Measurements from ENCODE around the gene NIT2. TPM values are rescaled to one million over a fixed set of nuclear protein-coding genes. Genes with fewer than 3 reads are reported as not detected.
A peak's percentile ranks its signal among the peaks of the same experiment; 100 is the strongest.

Gene NIT2
- total RNA-seq (2013; cell fraction: nucleolus; rRNA removed) = 88.4 and 90.0 TPM in 2 replicates
- total RNA-seq (2014; rRNA removed) (49.3 and 50.8 TPM in 2 replicates), total RNA-seq (2014; rRNA removed; fragmentation: Illumina TruSeq; extraction: Trizol) (45.5 and 51.3 TPM in 2 replicates), total RNA-seq (2021) (65.8 and 67.3 TPM in 2 replicates), polyA plus RNA-seq (2011; rRNA removed) (85.9 and 104 TPM in 2 replicates), polyA plus RNA-seq (2014; fragmentation: Illumina TruSeq; extraction: Trizol) (58.5 and 69.2 TPM in 2 replicates), polyA plus RNA-seq (2014; fragmentation: Nextera tagmentation; extraction: Ambion mirVana) (100 to 1,000 TPM; 188 to 215 TPM), polyA plus RNA-seq (2014; rRNA removed) (63.4 and 66.9 TPM in 2 replicates), polyA plus RNA-seq (2016; fragmentation: Nextera tagmentation; extraction: Ambion mirVana) (100 to 1,000 TPM; 158 to 160 TPM), polyA minus RNA-seq (2011; rRNA and poly(A)+ RNA removed) (19.7 and 24.7 TPM in 2 replicates), Bru-seq, nascent RNA (percentile 79 among the genes with signal in this experiment), BruChase-seq, experiment 1, labeled RNA remaining after a 6-hour chase (percentile 72 among the genes with signal in this experiment), BruChase-seq, experiment 2, labeled RNA remaining after a 2-hour chase (percentile 71 among the genes with signal in this experiment)
- 63.4 TPM for polyA plus RNA-seq (2011; ENCODE audit: low read depth)
- polyA plus RNA-seq (2011; cell fraction: cytosol; rRNA removed) = 27.6 and 32.5 TPM in 2 replicates
- 90.2 and 97.3 TPM in 2 replicates for polyA plus RNA-seq (2011; cell fraction: nucleus; rRNA removed)
- polyA plus RNA-seq (2012) = 46.8 and 49.6 TPM in 2 replicates
- polyA minus RNA-seq (2011; cell fraction: cytosol; rRNA and poly(A)+ RNA removed) = 12.4 and 14.7 TPM in 2 replicates
- polyA minus RNA-seq (2011; cell fraction: nucleus; rRNA and poly(A)+ RNA removed) = 22.8 and 34.9 TPM in 2 replicates
- long read RNA-seq, experiment 1, full-length matches to known transcripts = 32 of 37 reads
- long read RNA-seq, experiment 1, partial matches to known transcripts = 5 of 37 reads
- long read RNA-seq, experiment 1, other reads (novel, unspliced or antisense) = 0 of 37 reads
- long read RNA-seq, experiment 2, full-length matches to known transcripts = 253 of 260 reads
- long read RNA-seq, experiment 2, partial matches to known transcripts = 1 of 260 reads
- long read RNA-seq, experiment 2, other reads (novel, unspliced or antisense) = 6 of 260 reads

GRCh38 chr3:100334488-100335351 is at the start of gene NIT2:
Gene NIT2 (plus strand): TSS chr3:100334757. CDS start chr3:100334792, 35 bp downstream.
- in situ Hi-C loops (cut with MboI) = no loop called here
- H3K27me3 ChIP-seq (replicated peaks in 1 of 2; ENCODE audit: control insufficient read depth in 2 of 2, insufficient read depth in 2 of 2, low read length in 1 of 2) = no peaks in the 10 kb centered on the region
- no peaks in the 10 kb centered on the region for H3K9me3 ChIP-seq (replicated peaks; ENCODE audit: control insufficient read depth, insufficient read depth, low read length)
- peaks cover 8% of the 10 kb centered on the region for H3K4me1 ChIP-seq (ENCODE audit: control insufficient read depth, insufficient read depth, low read length)
- ChIA-PET POLR2A (interaction anchor here (0.6 to 2.2 kb wide), 5 partner anchors 20 to 266 kb away, joined by 3 to 12 read pairs (median 3); partner anchors contain the start of genes LNP1 and TOMM70), RAD21 (ENCODE audit: unreplicated experiment) (interaction anchor here (0.7 to 1.5 kb wide), 3 partner anchors 18 to 503 kb away, joined by 3 to 10 read pairs (median 5); no protein-coding TSS in a partner anchor), CTCF (interaction anchor here (0.6 to 4.5 kb wide), 11 partner anchors 11 to 527 kb away, joined by 3 to 21 read pairs (median 3); partner anchors contain the start of gene LNP1), SMC1A (ENCODE audit: uncharacterized antibody, unreplicated experiment) (interaction anchor here (0.6 to 5.1 kb wide), 13 partner anchors 11 to 1770 kb away, joined by 3 to 26 read pairs (median 3); partner anchors contain the start of genes LNP1 and TOMM70)
- peak within 1 kb of the TSS; percentile 91 for H3K4me3 ChIP-seq
- peak; percentile 96 for ATAC-seq
- peak within 1 kb of the TSS; percentile 96 for H3K4me2 ChIP-seq (ENCODE audit: control insufficient read depth, insufficient read depth)
- WGBS (ENCODE audit: insufficient coverage, insufficient replicate concordance, low lambda C conversion rate, missing lambda C conversion rate) = 3% methylated on average over 58 of the region's 77 CpGs
- H2AFZ ChIP-seq (ENCODE audit: control insufficient read depth, low read depth, low read length) = peak within 1 kb of the TSS; percentile 99
- H3K27ac ChIP-seq (ENCODE audit: control insufficient read depth, insufficient read depth) = peak within 1 kb of the TSS; percentile 80
- peaks cover 15% of the 10 kb centered on the region for H3K79me2 ChIP-seq (ENCODE audit: control insufficient read depth, insufficient read depth, low read length)
- H3K36me3 ChIP-seq (ENCODE audit: control insufficient read depth in 2 of 2, insufficient read depth in 2 of 2, low read length in 1 of 2) = peaks cover 0 to 5% of the 10 kb centered on the region in 2 experiments; a peak in 1 of 4 replicates
- peak; percentile 31 for FAIRE-seq
- H3K9ac ChIP-seq (ENCODE audit: control insufficient read depth, insufficient read depth, low read length) = peak within 1 kb of the TSS; percentile 88
- H4K20me1 ChIP-seq (ENCODE audit: control insufficient read depth, insufficient read depth) = no peaks in the 10 kb centered on the region
- intact Hi-C loops (cut with micrococcal nuclease; ENCODE audit: unreplicated experiment) = loop anchor here (1.0 kb wide), 1 partner anchor 70 kb away; no protein-coding TSS in a partner anchor
- DNase-seq (ENCODE audit: low read depth, low spot score) = no peak
- BruUV-seq (replicated peaks) = no TSS peak
- TF ChIP-seq EP300 (IDR thresholded peaks at IDR 0.05; ENCODE audit: borderline replicate concordance in 1 of 2, control insufficient read depth in 1 of 2, low read depth in 2 of 2, low read length in 2 of 2) (no peak), TCF3 (IDR thresholded peaks at IDR 0.05; ENCODE audit: borderline replicate concordance, insufficient read depth, low read depth, low read length) (peak; percentile 82; the same call in 1 of the 2 replicates), FOXM1 (IDR thresholded peaks at IDR 0.05; ENCODE audit: low read depth, low read length) (no peak), FOS (IDR thresholded peaks at IDR 0.05; ENCODE audit: borderline replicate concordance, extremely low read depth, insufficient read length) (no peak), KAT2A (conservative IDR thresholded peaks at IDR 0.05; ENCODE audit: control insufficient read depth, low read depth, low read length) (no peak), TBL1XR1 (IDR thresholded peaks at IDR 0.05; ENCODE audit: low read depth, low read length) (no peak), ESRRA (IDR thresholded peaks at IDR 0.05; ENCODE audit: low read length) (no peak), SUZ12 (IDR thresholded peaks at IDR 0.05; ENCODE audit: unreplicated experiment) (no peak), HCFC1 (IDR thresholded peaks at IDR 0.05; ENCODE audit: low read length) (no peak), EED (IDR thresholded peaks at IDR 0.05; ENCODE audit: low read depth) (no peak), RB1 (IDR thresholded peaks at IDR 0.05; ENCODE audit: borderline replicate concordance) (peak; percentile 87; the same call in 1 of the 2 replicates), CBX5 (IDR thresholded peaks at IDR 0.05; ENCODE audit: low read depth) (no peak)
- TF ChIP-seq, protein P1, sequence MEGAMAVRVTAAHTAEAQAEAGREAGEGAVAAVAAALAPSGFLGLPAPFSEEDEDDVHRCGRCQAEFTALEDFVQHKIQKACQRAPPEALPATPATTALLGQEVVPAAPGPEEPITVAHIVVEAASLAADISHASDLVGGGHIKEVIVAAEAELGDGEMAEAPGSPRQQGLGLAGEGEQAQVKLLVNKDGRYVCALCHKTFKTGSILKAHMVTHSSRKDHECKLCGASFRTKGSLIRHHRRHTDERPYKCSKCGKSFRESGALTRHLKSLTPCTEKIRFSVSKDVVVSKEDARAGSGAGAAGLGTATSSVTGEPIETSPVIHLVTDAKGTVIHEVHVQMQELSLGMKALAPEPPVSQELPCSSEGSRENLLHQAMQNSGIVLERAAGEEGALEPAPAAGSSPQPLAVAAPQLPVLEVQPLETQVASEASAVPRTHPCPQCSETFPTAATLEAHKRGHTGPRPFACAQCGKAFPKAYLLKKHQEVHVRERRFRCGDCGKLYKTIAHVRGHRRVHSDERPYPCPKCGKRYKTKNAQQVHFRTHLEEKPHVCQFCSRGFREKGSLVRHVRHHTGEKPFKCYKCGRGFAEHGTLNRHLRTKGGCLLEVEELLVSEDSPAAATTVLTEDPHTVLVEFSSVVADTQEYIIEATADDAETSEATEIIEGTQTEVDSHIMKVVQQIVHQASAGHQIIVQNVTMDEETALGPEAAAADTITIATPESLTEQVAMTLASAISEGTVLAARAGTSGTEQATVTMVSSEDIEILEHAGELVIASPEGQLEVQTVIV (IDR thresholded peaks at IDR 0.05; ENCODE audit: borderline replicate concordance, partially characterized antibody) = no peak
